Endothelial cell of umbilical vein (primary cell): ENCODE data around the gene LMTK3. TPM values are rescaled to one million over a fixed set of nuclear protein-coding genes. Genes with fewer than 3 reads are reported as not detected.
"Not testable (repeated sequence)": the region's sequence is repeated elsewhere in the genome, so short reads cannot be mapped to it uniquely, and the experiment has no call there.

Source experiments
- BruUV-seq: library from RNA; stranded (reverse); fragments of 400-500 nt; replicated peaks from 2 replicates; lab custom pipeline; 2021; lab: Mats Ljungman, UMichigan
- CTCF ChIA-PET: fragments of 300-600, 350-600 bp; sonication (Branson Sonifier 250); formaldehyde crosslinking; loops from one replicate; lab custom pipeline; 2021; ENCODE audit warnings: antibody characterized with exemption, inconsistent platforms; lab: Charles Lee
- POLR2A ChIA-PET: fragments of 300-600, 350-600 bp; sonication (Branson Sonifier 250); formaldehyde crosslinking; loops from one replicate; lab custom pipeline; 2021; ENCODE audit warnings: antibody characterized with exemption, inconsistent platforms; lab: Charles Lee
- DNase-seq: peaks from one replicate; pipeline ENCODE4 v3.0.0-alpha.2; 2011; ENCODE audit warnings: low read depth, low spot score
- FAIRE-seq: peaks from 2 replicates; lab custom pipeline; 2011; peaks lifted over from hg19 to GRCh38; lab: Jason Lieb, UNC
- H2AFZ ChIP-seq: 2 replicates; pipeline ENCODE4 v1.6.0; 2012; ENCODE audit warnings: low read depth, low read length, control low read depth, inconsistent platforms
- H3K27ac ChIP-seq: 2 replicates; pipeline ENCODE4 v1.5.1; 2011; ENCODE audit warnings: low read depth, mild to moderate bottlenecking, control low read depth, low read length, moderate library complexity; ENCODE audit not compliant: insufficient read depth
- H3K27me3 ChIP-seq, 2 experiments: 2 replicates each; pipeline versions ENCODE4 v1.6.0 to v1.6.1; 2011; ENCODE audit warnings: low read length in 2 of 2, mixed read lengths in 1 of 2; ENCODE audit not compliant: control insufficient read depth in 2 of 2, insufficient read depth in 2 of 2
- H3K36me3 ChIP-seq, 2 experiments: 2 replicates in 1 of 2; 3 replicates in 1 of 2; pipeline ENCODE4 v1.5.1; 2011; ENCODE audit warnings: low read length in 2 of 2, mild to moderate bottlenecking in 1 of 2, moderate library complexity in 1 of 2; ENCODE audit not compliant: control insufficient read depth in 2 of 2, insufficient read depth in 2 of 2; ENCODE audit errors: extremely low read depth in 1 of 2
- H3K4me1 ChIP-seq: 3 replicates; pipeline ENCODE4 v1.5.1; 2011; ENCODE audit warnings: mild to moderate bottlenecking, low read length; ENCODE audit not compliant: control insufficient read depth, insufficient read depth; ENCODE audit errors: extremely low read depth
- H3K4me2 ChIP-seq: 2 replicates; pipeline ENCODE4 v1.6.1; 2011; ENCODE audit warnings: low read length, control low read depth, mixed read lengths; ENCODE audit not compliant: insufficient read depth
- H3K4me3 ChIP-seq, 3 experiments: fragments of 200-600 bp in 1 of 3; sonication (generic), shearing (Covaris generic) in 1 of 3; replicated peaks in 1 of 3; 2 replicates each; pipeline ENCODE4 v1.5.1; 2011 to 2016; ENCODE audit warnings: control low read depth in 3 of 3, low read length in 3 of 3, mild to moderate bottlenecking in 2 of 3, inconsistent platforms in 1 of 3, low read depth in 1 of 3, moderate library complexity in 1 of 3; ENCODE audit not compliant: insufficient read depth in 1 of 3
- H3K79me2 ChIP-seq: 2 replicates; pipeline ENCODE4 v1.6.0; 2012; ENCODE audit warnings: low read length, inconsistent platforms; ENCODE audit not compliant: control insufficient read depth, insufficient read depth
- H3K9ac ChIP-seq: replicated peaks from 2 replicates; pipeline ENCODE3; 2011; ENCODE audit warnings: low read length, control low read depth; ENCODE audit not compliant: insufficient read depth; ENCODE audit errors: extremely low read depth
- H3K9me1 ChIP-seq: replicated peaks from 3 replicates; pipeline ENCODE4 v1.6.0; 2011; ENCODE audit warnings: mild to moderate bottlenecking, low read length; ENCODE audit not compliant: control insufficient read depth, insufficient read depth; ENCODE audit errors: extremely low read depth
- H3K9me3 ChIP-seq: replicated peaks from 2 replicates; pipeline ENCODE4 v1.5.1; 2012; ENCODE audit warnings: low read length, inconsistent platforms; ENCODE audit not compliant: control insufficient read depth, insufficient read depth
- H4K20me1 ChIP-seq: replicated peaks from 2 replicates; pipeline ENCODE3; 2011; ENCODE audit warnings: mild to moderate bottlenecking, low read length; ENCODE audit not compliant: control insufficient read depth, insufficient read depth; ENCODE audit errors: extremely low read depth
- FOS ChIP-seq: IDR thresholded peaks from 2 replicates; pipeline ENCODE4 v1.6.1; 2011; ENCODE audit warnings: mild to moderate bottlenecking, low read length, moderate library complexity, borderline replicate concordance; ENCODE audit not compliant: insufficient read depth
- POLR2A ChIP-seq: IDR thresholded peaks from 2 replicates; pipeline ENCODE4 v1.6.1; 2012; ENCODE audit warnings: low read depth, mild to moderate bottlenecking, control low read depth, low read length
- dilution Hi-C: fragments of 300-500 bp; cut with MboI; formaldehyde crosslinking; loops from one replicate; pipeline ENCODE4 v1.15.0; 2019; ENCODE audit warnings: low sequenced_read_pairs; ENCODE audit not compliant: extremely low pct_ligation_motif_present
- intact Hi-C: fragments of 100-400 bp; cut with micrococcal nuclease; formaldehyde crosslinking; loops from one replicate; pipeline ENCODE4 v1.10.0; 2022
- polyA plus RNA-seq, 4 experiments: library from polyadenylated mRNA; depleted of rRNA in 3 of 4; stranded (reverse) in 3 of 4; unstranded in 1 of 4; fragments of >200 nt; gene quantifications; 2 replicates each; pipeline versions ENCODE4 v1.2.1 to v1.2.3, GENCODE V29; 2011 to 2012; ENCODE audit warnings: missing spikeins in 1 of 4
- total RNA-seq: library from RNA; stranded (reverse); gene quantifications from 2 replicates; pipeline ENCODE4 v1.2.3, GENCODE V29; 2021

The LMTK3 gene
- total and polyA plus RNA-seq, 2 donors (not counting 3 experiments of a cell fraction or from before 2014, with no cell fraction given) = 0.11 to 0.14 TPM

DNA sequence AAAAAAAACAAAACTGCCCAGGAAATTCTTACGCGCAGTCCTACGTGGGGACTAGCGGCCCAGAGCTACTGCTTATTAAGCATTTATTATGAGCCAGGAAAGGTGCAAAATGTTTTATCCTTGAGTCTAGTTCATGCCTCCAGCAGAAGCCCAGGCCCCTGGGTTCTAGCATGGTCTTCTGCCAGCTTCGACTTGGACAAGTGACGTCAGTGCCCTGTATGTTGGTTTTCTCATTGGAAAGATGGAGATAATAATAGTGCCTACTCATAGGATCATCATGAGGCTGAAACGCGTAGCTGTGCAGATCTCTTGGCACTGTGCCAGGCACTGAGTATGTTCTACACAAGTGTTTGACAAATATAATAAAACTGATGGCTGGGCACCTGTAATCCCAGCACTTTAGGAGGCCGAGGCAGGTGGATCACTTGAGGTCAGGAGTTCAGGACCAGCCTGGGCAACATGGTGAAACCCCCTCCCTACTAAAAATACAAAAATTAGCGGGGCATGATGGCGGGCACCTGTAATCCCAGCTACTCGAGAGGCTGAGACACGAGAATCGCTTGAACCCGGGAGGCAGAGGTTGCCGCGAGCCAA is 28.0 kb upstream of the LMTK3 start:
- FAIRE-seq = no peak
- POLR2A ChIA-PET = interaction anchor here (0.8 kb wide), 1 partner anchor 17 kb away, joined by 3 read pairs; no protein-coding TSS in a partner anchor
- dilution Hi-C loops = no loop called here

DNA sequence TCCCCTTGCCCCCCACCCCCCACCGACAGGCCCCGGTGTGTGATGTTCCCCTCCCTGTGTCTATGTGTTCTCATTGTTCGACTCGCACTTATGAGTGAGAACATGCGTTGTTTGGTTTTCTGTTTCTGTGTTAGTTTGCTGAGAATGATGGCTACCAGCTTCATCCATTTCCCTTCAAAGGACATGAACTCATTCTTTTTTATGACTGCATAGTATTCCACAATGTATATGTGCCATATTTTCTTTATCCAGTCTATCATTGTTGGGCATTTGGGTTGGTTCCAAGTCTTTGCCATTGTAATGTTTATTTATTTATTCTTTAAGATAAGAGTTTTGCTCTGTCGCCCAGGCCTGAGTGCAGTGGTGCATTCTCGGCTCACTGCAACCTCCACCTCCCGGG is 26.4 kb upstream of the LMTK3 start:
- dilution Hi-C loops, H4K20me1 ChIP-seq, H3K4me1 ChIP-seq, CTCF ChIA-PET, H3K27me3 ChIP-seq, BruUV-seq, DNase-seq, H3K4me3 ChIP-seq, intact Hi-C loops, H3K9me3 ChIP-seq, H3K9ac ChIP-seq, H2AFZ ChIP-seq, POLR2A ChIA-PET, H3K79me2 ChIP-seq, H3K27ac ChIP-seq, H3K36me3 ChIP-seq, FAIRE-seq, H3K4me2 ChIP-seq, H3K9me1 ChIP-seq: not testable (repeated sequence)

More for the DNA sequence above, 28.0 kb upstream of the LMTK3 start:
- Histone ChIP-seq H3K27ac (no peak overlapping the region), H3K4me1 (peaks cover 5% of the 10 kb centered on the region), H3K9ac (no peak overlapping the region), H3K9me3 (no peaks in the 10 kb centered on the region), H2AFZ (no peak overlapping the region), H4K20me1 (no peaks in the 10 kb centered on the region), H3K79me2 (no peaks in the 10 kb centered on the region), H3K4me2 (no peak overlapping the region), H3K36me3 (no peaks in the 10 kb centered on the region), H3K27me3 (no peaks in the 10 kb centered on the region), H3K9me1 (no peaks in the 10 kb centered on the region), H3K4me3 (no peak overlapping the region)
- CTCF ChIA-PET = interaction anchor here (1.1 to 1.2 kb wide), 3 partner anchors 10 to 34 kb away, joined by 3 read pairs; no protein-coding TSS in a partner anchor
- DNase-seq = peak; percentile 10
- TF ChIP-seq FOS (no peak), POLR2A (no peak)
- BruUV-seq = no TSS peak
- intact Hi-C loops = no loop called here
